GM18508 (cell line): ENCODE measurements around the gene RYR3.

Source experiments
- ATAC-seq: cut with Tn5 transposase; IDR thresholded peaks from one replicate; pipeline ENCODE4 v1.9.1; 2021; ENCODE audit warnings: moderate number of reproducible peaks; ENCODE audit not compliant: insufficient read depth, unreplicated experiment

Gene RYR3

DNA sequence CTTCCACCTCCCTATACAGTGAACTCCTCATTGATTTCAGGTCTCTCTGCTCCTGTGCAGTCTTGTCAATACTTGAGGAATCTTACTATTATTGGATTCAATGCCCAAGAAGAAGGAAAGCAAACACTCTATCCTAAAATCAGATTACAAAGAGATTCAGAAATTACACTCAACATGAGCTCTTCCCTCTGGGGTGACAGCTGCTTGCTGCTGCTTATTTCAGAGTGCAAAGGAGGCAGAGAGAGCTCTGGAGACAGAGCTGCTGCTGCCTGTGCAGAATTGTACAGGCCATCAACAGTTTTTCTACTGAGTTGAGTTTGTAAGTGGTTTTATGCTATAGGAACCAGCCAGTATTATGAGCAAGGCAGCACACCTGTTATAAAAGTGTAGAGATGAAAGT, 7.1 kb downstream of the RYR3 start:
- no peak for ATAC-seq

DNA sequence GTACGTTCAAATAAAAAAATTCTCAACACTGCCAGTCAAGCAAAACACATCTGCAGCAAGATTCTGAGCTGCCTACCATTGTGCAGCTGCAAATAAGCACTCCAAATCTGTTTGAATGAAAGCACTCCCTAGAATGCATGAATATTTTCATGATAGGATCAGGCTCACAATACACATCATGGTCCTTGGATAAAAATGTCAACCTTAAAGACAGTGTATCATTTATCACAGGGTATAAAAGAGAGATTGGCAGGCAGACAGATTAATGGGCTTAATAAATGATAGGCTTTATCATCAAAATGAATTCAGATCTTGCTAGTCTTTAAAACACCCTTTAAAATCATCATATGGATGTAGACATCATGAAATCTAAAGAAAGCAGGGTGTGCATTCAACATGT, 9.2 kb downstream of the RYR3 start:
- no peak for ATAC-seq

DNA sequence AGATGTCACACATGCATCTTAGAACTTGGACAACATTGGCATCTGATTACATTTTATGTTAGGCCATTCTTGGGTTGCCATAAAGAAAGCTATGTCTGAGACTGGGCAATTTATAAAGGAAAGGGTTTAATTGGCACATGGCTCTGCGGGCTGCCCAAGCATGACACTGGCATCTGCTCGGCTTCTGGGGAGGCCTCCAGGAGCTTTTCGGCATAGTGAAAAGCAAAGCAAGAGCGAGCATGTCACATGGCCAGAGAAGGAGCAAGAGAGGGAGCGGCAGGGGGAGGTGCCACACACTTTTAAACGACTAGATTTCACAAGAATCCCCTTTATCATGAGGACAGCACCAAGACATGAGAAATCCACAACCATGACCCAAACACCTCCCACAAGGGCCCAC, 11.3 kb downstream of the RYR3 start:
- ATAC-seq, result no peak

DNA sequence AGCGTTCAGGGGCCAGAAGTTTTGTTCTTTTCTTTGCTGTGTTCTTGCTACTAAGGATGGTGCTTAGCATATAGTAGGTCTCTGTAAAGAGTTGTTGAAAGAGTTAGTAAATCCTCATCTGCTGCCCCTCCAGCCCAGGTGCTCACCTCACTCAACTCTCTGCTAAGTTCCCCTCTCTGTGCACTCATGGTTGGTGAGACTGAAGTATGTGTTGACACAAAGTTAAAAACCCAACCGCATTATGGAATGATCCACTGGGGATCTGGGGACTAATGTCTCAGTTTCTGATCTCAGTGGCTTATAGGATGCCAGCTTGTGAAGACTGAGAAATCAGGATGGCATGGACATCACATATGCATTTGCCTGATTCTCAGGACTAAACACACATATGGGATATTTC, 13.8 kb downstream of the RYR3 start:
- no peak for ATAC-seq

DNA sequence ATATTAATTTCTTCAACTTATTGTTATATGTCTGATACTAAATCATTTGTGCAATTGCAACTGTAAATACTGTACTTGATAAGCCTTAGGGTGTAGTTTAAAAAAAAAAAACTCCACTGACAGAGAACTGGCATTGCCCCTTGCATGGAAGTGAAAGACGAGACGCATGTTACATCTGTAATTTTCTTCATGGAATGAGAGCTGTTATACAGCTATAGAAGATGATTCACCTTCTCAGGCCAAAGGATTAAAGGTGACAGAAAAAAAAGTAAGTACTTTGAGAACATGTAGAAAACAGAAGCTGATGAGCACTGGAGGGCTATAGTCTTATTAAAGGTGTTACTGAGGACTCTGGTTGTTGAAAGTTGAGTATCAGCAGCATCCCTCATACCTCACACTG, 16.1 kb downstream of the RYR3 start:
- no peak for ATAC-seq

DNA sequence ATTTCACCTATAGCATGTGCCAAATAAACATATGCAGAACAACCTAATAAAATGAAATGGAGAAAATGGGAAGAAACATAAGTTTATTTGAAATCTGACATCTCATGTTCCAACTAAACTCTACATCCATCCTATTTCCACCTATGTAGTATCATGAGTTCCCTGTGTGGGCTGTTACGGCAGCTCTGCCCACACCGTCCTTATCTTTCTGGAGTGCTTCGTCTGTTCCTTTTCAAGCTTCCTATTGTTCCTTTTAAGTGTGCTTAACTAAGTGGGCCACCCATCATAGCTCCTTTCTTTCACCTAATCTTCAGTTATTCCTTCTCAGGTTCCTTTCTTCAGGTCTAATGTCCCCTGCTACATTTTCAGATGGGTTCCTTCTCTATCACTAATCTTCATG, 17.3 kb downstream of the RYR3 start:
- ATAC-seq, result no peak

DNA sequence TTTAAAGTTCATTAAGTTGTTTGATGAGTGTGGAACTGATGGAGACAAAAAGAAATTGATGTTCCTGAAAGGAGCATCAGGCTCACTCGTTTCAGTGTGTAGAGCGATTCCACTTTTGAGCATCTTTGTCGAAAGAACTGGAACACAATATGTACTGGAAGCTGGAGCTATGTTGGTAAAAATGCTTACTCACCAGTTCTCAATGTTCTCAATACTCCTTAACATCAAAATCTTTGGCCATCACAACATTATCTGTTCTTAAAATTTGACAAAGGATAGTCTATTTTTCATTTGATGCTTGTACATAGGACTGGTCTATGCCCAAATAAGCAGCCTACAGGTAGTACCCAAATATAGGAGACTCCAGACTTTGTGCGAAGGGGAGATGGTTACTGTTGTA, 18.7 kb downstream of the RYR3 start:
- ATAC-seq, result no peak

DNA sequence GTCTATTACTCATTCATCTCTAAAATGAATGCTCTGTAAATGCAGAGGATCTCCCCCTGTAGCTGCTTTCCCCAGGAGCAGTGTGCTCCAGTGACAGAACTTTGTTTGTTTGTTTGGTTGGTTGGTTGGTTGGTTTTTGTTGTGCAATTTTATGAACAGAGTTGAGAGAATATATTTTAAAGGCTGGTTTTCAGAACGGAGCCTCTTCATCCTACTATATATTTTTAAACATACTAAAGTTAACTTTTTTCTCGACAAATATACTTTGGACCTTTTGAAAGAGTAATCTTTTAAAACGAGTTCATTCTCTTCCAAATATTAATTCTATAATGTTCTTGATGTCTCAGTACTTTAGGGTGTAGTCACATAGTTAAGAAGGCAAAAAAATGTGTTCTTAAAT, 20.2 kb downstream of the RYR3 start:
- ATAC-seq, result no peak

DNA sequence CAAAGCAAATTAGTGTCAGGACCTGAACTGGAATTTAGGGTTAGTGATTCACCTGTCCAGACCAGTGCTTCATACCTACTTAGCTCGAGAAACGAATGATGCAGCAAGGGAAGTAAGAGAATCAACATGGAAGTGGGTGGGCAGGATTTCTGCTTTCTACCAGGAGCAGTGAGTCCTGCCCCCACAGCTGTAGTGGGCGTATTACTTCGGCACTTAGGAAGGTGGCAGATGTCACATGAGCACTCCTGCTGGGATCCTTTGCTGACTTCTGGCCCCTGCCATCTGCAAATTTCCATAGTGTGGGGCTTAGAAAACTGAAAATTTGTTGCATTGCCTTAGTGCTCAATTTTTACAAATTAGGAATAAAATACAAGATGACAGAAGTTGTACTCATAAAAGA, 31.2 kb downstream of the RYR3 start:
- no peak for ATAC-seq

DNA sequence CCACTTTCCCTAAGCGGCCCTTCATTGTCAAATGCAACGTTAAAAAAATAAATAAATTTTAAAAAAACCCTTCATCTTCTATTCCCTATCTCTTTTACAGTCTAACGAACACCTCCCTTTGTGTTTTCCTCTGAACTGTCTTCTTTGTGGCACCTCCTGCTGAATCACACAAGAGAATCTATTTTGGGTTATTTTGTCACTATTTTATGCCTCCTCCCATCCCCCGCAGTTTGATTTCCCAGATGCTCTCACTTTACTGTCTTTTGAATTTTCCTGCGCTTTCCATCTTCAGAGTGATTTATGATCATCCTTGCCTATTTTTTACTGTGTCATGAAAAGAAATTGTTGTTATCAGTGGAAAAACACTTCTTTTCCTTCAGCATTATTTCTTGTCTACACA, 32.5 kb downstream of the RYR3 start:
- no peak for ATAC-seq

DNA sequence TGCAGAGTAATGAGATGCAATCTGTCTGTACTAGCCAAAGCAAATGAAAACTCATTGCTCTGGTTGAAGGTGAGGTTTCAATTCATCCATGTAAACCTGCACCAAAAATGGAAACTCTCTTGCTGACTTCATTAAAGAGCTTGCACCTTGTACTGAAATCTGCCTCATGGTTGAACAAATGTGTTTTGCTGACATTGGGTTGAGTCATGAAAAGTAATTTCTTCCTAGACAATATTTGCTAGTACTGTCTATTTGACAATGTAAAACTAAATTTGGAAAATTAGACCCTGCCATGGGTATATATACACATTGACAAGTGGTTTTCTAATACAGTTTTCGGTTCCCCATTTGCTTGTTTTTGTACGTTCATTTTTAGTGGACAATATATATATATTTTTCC, 33.3 kb downstream of the RYR3 start:
- ATAC-seq, result no peak

DNA sequence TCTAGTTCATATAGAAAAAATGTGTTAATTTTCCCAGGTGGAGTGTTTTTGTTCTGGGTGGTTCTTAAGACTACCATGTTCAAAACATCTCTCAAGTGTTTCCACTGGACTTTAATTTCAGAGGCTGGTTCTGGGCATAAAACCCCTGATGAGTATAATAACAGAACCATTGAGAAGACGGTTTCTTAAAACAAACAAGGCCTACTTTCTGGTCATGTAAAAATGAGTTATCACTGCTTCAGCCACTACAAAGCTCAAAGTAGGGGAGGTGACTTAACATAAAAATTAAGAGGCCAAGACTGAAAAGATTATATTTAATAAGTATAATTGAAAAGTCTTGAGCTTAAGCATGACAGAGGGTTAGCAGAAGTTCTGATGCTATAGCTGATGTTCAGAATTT, 33.8 kb downstream of the RYR3 start:
- no peak for ATAC-seq

DNA sequence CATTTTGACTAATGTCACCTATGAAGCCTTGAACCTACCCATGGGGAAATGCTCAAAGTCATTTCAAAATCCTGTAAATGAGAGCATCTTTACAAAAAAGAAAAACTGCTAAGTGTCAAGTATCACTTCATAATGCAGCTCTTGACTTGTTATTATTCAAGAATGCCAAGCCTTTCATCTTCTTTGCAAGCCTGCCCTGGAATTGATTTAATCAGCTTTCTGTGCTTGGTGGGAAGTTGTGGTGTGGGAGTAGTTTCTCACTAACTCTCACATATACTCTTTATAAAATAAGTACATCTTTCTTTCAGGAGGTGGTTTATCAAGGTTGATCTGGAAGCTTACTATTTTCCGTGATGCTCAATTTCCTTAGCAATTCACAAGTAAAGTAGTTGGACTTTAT, 43.6 kb downstream of the RYR3 start:
- no peak for ATAC-seq

DNA sequence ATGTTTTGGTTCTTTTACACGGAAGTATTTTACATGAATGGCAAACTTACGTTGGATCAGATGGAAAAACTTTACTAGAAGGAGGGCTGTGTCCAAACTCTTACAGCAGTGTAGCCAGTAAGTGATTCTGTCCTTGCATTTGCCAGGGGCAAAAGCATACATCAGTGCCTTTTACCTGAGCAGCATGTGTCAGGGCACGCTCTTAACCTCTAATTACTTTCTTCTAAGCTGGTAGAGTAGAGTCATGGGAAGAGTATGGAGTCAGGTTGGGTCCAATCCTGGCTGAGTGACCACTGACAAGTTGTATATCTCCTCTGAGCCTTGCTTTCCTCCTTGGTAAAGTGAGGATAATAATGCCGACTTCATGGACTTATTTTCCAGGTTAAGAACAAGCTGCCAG, 47.1 kb downstream of the RYR3 start:
- no peak for ATAC-seq

DNA sequence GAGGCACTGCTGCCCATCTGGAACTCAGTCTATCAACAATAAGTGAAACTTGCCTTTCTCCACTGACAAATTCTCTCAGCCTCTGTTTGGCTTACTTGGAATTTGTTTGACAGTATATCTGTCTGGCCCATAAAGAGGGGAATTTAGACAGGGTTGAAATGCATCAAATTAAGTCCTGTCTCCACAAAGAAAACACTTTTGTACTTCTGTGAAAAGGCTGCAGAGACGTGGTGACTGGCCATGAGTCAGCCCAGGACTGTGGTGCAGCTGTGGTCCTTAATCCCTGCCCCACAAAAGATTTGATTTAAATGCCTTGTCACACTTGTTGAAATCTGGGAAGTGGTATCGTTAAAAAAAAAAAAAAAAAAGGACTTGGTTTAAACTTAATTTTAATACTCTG, 47.5 kb downstream of the RYR3 start:
- no peak for ATAC-seq

DNA sequence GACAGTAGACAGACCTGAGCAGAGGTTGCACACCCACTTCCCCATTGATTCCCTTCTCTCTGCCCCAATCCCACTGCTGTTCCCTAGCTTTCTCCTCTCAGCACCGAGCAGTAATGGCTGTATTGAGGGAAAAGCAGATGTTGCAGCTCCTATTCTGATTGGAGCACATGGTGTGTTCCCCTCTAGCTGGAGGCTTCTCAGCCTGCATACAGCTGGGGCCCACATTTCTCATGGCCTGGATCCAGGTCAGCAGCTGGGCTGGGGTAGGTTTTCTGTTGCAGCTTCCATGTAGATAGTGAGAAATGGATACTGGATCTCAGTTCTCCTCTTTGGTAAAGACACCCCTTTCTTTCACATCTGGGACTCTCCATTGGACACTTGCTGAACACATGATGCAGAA, 50.1 kb downstream of the RYR3 start:
- no peak for ATAC-seq

DNA sequence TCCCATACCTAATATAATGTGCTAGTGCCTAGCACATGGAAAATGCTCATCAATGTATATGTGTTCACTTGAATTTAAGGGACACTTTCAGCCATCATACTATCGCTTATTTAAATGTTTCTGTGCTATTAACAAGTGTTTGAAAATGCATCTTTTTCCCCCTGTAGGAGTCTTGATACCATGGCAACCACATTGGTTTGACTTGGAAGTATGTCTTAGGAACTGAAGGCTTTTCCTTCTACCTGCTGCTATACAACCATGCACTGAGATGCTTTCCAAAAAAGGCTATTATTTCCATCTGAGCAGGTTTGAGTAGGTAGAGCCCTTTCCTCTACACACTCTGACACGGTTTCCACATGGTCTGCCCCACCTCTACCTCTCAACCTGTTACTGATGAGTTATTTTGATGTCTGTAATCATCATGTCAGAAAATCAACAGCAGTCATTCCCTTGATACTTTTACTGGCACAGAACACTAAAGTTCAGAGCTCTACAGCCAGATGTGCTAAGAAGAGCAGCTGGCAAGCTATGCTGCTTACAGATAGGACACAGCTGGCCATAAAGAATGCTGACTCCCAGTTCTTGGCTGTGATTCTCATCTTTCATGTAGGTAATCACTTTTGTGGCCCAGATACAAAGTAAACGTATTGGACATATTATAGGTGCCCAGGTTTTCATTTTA, 59.3 kb downstream of the RYR3 start:
- no peak for ATAC-seq

DNA sequence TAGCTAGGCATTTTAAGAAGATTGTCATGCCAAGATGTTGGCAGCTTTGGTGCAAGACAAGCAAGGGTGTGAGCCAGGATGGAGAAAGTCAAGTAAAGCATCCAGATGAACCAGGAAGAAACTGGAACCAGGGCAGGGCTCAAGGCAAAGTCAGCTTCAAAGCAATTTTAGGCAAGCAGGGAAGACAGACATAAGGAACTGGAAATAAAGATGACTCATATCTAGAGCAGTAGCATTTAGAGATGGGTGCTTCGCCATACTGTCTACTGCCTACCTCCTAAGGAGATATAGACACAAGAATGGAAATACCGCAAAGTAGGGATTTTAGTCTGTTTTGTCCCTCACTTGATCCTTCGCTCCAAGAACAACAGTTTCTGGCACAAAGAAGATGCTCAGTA, 59.9 kb downstream of the RYR3 start:
- no peak for ATAC-seq

DNA sequence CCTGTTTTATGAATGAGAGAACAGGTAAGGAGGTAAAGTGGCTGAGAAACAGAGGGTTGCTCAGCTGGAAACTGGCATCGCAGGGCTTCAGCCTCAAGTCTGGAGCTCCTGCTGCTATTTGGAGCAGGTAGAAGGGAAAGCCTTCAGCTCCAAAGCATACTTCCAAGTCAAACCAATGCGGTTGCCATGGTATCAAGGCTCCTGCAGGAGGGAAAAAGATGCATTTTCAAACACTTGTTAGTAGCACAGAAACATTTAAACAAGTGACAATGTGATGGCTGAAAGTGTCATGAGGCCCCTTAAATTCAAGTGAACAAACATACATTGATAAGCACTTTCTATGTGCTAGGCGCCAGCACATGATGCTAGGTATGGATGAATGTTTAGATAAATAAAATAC, 60.4 kb downstream of the RYR3 start:
- no peak for ATAC-seq

DNA sequence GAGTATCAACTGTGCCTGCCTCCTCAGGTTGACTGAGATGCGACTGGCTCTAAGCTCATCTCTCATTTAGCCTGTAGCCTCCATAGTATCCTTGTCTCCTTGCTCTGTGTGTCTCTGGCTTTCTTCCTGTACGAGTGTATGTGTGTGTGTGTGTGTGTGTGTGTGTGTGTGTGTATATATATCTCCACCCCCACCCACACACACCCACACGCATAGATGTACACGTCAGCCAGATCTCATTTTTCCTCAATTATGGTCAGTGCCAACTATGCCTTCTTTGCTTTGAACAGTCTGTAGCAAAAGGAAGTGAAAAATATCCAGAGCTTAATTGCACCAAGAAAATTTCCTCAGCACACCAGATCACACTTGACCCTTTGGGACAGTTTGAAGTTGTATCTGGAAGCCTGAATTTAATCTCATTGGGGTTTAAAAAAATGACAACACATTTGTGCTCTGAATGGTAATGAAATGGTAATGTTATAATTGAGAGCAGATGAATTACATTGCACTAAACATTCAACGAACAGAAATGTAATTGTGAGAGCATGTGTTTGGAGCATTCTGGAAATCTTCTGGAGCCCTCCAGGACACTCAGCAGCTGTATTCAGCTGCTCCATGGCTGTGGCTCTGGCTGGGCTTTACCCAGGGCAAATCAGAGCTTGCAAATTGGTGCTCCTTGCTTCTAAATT, 63.6 kb downstream of the RYR3 start:
- no peak for ATAC-seq

DNA sequence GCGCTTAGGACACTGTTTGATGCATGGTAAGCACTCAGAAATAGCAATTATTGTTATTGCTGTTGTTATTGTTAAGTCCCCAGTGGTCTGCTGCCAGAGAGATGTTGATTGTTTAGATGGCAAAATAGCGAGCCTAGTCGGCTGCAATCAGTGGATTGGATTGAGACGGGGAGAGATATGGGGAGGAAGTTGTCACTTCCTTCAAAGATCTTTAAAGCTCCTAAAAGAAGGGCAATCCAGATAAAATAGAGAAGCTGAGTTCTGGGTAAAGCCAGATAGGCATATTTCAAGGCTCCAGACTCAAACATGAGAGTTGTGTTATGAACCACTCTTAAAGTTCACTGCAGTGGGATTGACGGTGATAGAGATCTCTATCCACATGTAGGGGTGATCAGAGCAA, 64.5 kb downstream of the RYR3 start:
- ATAC-seq, result no peak

DNA sequence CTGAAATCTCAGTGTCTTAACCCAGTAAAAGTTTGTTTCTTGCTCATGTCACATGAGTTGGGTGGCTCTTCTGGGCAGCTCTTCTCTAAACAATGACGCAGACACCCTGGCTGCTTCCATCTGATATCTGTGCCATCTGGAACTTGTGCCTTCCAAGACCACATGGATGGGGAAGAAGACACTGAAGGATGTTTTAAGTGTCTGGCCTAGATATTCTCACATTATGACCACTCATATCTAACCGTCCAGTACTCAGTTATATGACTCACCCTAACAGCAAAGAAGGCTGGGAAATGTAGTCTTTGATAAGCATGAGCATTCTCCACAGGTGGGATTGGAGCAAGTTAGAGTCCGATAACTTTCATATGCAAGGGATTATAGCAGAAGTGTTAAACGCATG, 66.4 kb downstream of the RYR3 start:
- no peak for ATAC-seq
